ENCODE measurements around the gene PRMT5.

Gene PRMT5

DNA sequence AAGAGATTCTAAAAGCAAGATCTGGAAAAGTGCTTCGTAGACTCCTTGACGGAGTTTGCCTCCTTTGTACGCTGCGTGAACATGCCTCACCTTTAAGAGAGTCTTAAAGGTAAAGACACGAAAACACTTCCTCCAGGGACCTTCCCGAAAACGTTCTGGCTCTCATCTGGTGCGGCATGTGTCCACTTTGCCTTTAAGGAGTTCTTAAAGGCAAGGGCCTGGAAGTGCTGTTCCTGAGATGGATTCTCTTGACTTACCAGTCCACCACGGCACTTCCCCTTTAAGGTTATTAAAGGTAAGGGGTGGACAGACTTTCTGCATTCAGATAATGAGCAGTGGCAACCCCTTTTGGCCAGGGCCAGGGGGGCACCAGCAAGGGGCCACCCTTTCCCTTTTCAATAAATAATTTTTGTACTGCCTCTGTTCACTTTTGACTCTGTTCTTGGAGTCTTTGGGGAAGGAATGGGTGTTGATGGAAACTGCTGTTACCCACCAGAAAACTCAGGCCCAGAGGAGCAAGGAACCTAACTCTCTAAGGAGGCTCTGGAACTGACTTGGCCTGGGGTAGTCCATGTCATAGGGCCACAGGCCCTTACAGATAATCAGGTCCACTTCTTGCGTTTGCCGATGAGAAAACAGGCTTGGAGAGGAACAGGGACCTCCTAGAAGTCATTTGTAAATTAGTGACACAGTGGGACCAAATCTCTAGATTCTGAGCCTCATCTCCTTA, 41.8 kb downstream of the PRMT5 start:
- TF ChIP-seq, protein P1, sequence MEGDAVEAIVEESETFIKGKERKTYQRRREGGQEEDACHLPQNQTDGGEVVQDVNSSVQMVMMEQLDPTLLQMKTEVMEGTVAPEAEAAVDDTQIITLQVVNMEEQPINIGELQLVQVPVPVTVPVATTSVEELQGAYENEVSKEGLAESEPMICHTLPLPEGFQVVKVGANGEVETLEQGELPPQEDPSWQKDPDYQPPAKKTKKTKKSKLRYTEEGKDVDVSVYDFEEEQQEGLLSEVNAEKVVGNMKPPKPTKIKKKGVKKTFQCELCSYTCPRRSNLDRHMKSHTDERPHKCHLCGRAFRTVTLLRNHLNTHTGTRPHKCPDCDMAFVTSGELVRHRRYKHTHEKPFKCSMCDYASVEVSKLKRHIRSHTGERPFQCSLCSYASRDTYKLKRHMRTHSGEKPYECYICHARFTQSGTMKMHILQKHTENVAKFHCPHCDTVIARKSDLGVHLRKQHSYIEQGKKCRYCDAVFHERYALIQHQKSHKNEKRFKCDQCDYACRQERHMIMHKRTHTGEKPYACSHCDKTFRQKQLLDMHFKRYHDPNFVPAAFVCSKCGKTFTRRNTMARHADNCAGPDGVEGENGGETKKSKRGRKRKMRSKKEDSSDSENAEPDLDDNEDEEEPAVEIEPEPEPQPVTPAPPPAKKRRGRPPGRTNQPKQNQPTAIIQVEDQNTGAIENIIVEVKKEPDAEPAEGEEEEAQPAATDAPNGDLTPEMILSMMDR (conservative IDR thresholded peaks at IDR 0.05; ENCODE audit: low read length): no peak
- TF ChIP-seq EZH2phosphoT487 (IDR thresholded peaks at IDR 0.05; ENCODE audit: borderline replicate concordance): no peak
- Histone ChIP-seq H3K9me2 (replicated peaks; ENCODE audit: low read depth, low read length) (no peaks in the 10 kb centered on the region), H3K4me1 (ENCODE audit: insufficient read depth, low read length, poor library complexity, severe bottlenecking) (no peaks in the 10 kb centered on the region), H3K36me3 (ENCODE audit: insufficient read depth, low read length) (no peaks in the 10 kb centered on the region), H3F3A (ENCODE audit: low read depth) (no peaks in the 10 kb centered on the region), H3K4me2 (ENCODE audit: low read depth, low read length, poor library complexity, severe bottlenecking) (no peak overlapping the region), H3K79me2 (ENCODE audit: insufficient read depth, low read length) (no peaks in the 10 kb centered on the region), H3K9me3 (ENCODE audit: insufficient read depth, low read depth, low read length) (no peaks in the 10 kb centered on the region), H3K9ac (ENCODE audit: low read depth, low read length, poor library complexity, severe bottlenecking) (no peak overlapping the region), H3K27me3 (ENCODE audit: insufficient read depth, low read length, poor library complexity, severe bottlenecking) (no peaks in the 10 kb centered on the region), H3K4me3 (ENCODE audit: low read length, poor library complexity, severe bottlenecking) (no peak overlapping the region), H4K20me1 (ENCODE audit: insufficient read depth, low read length, poor library complexity, severe bottlenecking) (no peaks in the 10 kb centered on the region), H2AFZ (ENCODE audit: low read length) (no peak overlapping the region)

DNA sequence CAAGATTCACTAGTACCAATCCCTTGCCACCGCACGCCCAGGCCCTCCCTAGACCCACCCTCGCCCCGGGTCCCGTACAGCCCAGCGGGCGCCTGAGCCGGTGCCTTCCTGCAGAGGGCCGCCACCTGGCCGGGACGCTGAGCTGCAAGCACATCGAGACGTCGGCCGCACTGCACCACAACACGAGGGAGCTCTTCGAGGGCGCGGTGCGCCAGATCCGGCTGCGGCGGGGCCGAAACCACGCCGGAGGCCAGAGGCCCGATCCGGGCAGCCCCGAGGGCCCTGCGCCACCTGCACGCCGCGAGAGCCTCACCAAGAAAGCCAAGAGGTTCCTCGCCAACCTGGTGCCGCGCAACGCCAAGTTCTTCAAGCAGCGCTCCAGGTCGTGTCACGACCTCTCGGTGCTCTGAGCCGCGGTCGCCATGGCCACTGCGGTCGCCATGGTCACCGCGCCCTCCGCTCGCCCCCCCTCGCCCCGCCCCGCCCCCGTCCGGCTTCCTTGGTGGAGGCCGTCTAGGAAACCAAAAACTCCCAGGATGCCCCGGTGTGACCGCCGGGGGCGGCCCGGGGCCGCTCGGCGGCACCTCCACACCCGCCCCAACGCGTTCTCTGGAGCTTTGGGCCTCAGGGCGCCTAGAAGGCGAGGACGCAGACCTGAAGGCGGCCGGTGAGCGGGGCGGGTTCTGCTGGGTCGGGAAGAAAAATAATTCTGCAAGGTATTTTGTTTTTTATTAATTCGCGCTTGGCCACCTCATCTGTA, 42.5 kb downstream of the PRMT5 start:
- no peaks in the 10 kb centered on the region for H3K79me2 ChIP-seq (ENCODE audit: insufficient read depth, low read length)
- no peaks in the 10 kb centered on the region for H3K4me1 ChIP-seq (ENCODE audit: insufficient read depth, low read length, poor library complexity, severe bottlenecking)
- no peaks in the 10 kb centered on the region for H3K9me2 ChIP-seq (replicated peaks; ENCODE audit: low read depth, low read length)
- no peaks in the 10 kb centered on the region for H3F3A ChIP-seq (ENCODE audit: low read depth)
- no peak overlapping the region for H3K4me2 ChIP-seq (ENCODE audit: low read depth, low read length, poor library complexity, severe bottlenecking)
- H3K9me3 ChIP-seq (ENCODE audit: insufficient read depth, low read depth, low read length): no peaks in the 10 kb centered on the region
- H4K20me1 ChIP-seq (ENCODE audit: insufficient read depth, low read length, poor library complexity, severe bottlenecking): no peaks in the 10 kb centered on the region
- no peak for TF ChIP-seq EZH2phosphoT487 (IDR thresholded peaks at IDR 0.05; ENCODE audit: borderline replicate concordance)
- TF ChIP-seq, protein P1 (conservative IDR thresholded peaks at IDR 0.05; ENCODE audit: low read length): no peak
- no peak overlapping the region for H3K4me3 ChIP-seq (ENCODE audit: low read length, poor library complexity, severe bottlenecking)
- no peaks in the 10 kb centered on the region for H3K27me3 ChIP-seq (ENCODE audit: insufficient read depth, low read length, poor library complexity, severe bottlenecking)
- H3K9ac ChIP-seq (ENCODE audit: low read depth, low read length, poor library complexity, severe bottlenecking): no peak overlapping the region
- no peak overlapping the region for H2AFZ ChIP-seq (ENCODE audit: low read length)
- no peaks in the 10 kb centered on the region for H3K36me3 ChIP-seq (ENCODE audit: insufficient read depth, low read length)

DNA sequence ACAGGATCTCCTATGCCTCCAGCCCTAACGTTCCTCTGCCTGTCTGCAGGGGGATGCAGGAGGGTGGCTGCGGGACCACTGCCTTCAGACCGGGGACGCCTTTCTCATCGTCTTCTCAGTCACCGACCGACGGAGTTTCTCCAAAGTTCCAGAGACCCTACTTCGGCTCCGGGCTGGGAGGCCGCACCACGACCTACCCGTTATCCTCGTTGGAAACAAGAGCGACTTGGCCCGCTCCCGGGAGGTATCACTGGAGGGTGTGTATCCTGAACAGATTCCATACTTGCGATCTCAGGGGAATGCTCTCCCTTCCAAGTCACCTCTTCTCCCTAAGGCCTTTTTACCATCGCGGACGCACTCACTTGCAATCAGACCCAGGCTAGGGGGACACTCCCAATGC, 43.2 kb downstream of the PRMT5 start:
- no peak overlapping the region for H3K9ac ChIP-seq (ENCODE audit: low read depth, low read length, poor library complexity, severe bottlenecking)
- no peak overlapping the region for H3K4me3 ChIP-seq (ENCODE audit: low read length, poor library complexity, severe bottlenecking)
- H3K4me1 ChIP-seq (ENCODE audit: insufficient read depth, low read length, poor library complexity, severe bottlenecking): no peaks in the 10 kb centered on the region
- H4K20me1 ChIP-seq (ENCODE audit: insufficient read depth, low read length, poor library complexity, severe bottlenecking): no peaks in the 10 kb centered on the region
- no peaks in the 10 kb centered on the region for H3K79me2 ChIP-seq (ENCODE audit: insufficient read depth, low read length)
- no peaks in the 10 kb centered on the region for H3K27me3 ChIP-seq (ENCODE audit: insufficient read depth, low read length, poor library complexity, severe bottlenecking)
- H3K9me3 ChIP-seq (ENCODE audit: insufficient read depth, low read depth, low read length): no peaks in the 10 kb centered on the region
- no peaks in the 10 kb centered on the region for H3F3A ChIP-seq (ENCODE audit: low read depth)
- no peak for TF ChIP-seq EZH2phosphoT487 (IDR thresholded peaks at IDR 0.05; ENCODE audit: borderline replicate concordance)
- TF ChIP-seq, protein P1 (conservative IDR thresholded peaks at IDR 0.05; ENCODE audit: low read length): no peak
- H3K4me2 ChIP-seq (ENCODE audit: low read depth, low read length, poor library complexity, severe bottlenecking): no peak overlapping the region
- no peaks in the 10 kb centered on the region for H3K36me3 ChIP-seq (ENCODE audit: insufficient read depth, low read length)
- H3K9me2 ChIP-seq (replicated peaks; ENCODE audit: low read depth, low read length): no peaks in the 10 kb centered on the region
- H2AFZ ChIP-seq (ENCODE audit: low read length): no peak overlapping the region
